ENCODE results near the gene UGT2A1. TPM values are rescaled to one million over a fixed set of nuclear protein-coding genes. Genes with fewer than 3 reads are reported as not detected.

Gene UGT2A1
- polyA plus RNA-seq, 1 donor from 2014 or later = not detected

- Histone ChIP-seq H3K27ac (ENCODE audit: low read length) (no peak overlapping the region), H3K4me2 (ENCODE audit: low read length) (no peak overlapping the region), H3K79me2 (replicated peaks; ENCODE audit: insufficient read depth, low read length) (no peaks in the 10 kb centered on the region), H3K9me3 (ENCODE audit: low read length) (no peaks in the 10 kb centered on the region), H3F3A (ENCODE audit: insufficient read depth, low read length, poor library complexity, severe bottlenecking) (no peaks in the 10 kb centered on the region), H3K36me3 (ENCODE audit: insufficient read depth, low read length) (no peaks in the 10 kb centered on the region), H3K4me3 (ENCODE audit: low read length) (no peak overlapping the region), H3K9me2 (ENCODE audit: insufficient read depth, low read length) (no peaks in the 10 kb centered on the region), H3K9ac (ENCODE audit: low read length) (no peak overlapping the region), H2AFZ (ENCODE audit: low read depth, low read length) (no peak overlapping the region), H4K20me1 (ENCODE audit: insufficient read depth) (no peaks in the 10 kb centered on the region), H3K27me3 (ENCODE audit: insufficient read depth, low read depth, low read length) (no peaks in the 10 kb centered on the region)
- TF ChIP-seq EP300 (conservative IDR thresholded peaks at IDR 0.05; ENCODE audit: poor library complexity, severe bottlenecking) (no peak), TAF1 (IDR thresholded peaks at IDR 0.05; ENCODE audit: low read depth) (no peak)
Observed at GRCh38 chr4:69601065-69601464, 52.0 kb downstream of the UGT2A1 start.

GRCh38 chr4:69600013-69600412, 53.0 kb downstream of the UGT2A1 start:
- no peak for TF ChIP-seq POLR2AphosphoS5 (IDR thresholded peaks at IDR 0.05)
- Histone ChIP-seq H4K20me1 (ENCODE audit: insufficient read depth) (no peaks in the 10 kb centered on the region), H3K9ac (ENCODE audit: low read length) (no peak overlapping the region), H3K9me3 (ENCODE audit: low read length) (no peaks in the 10 kb centered on the region), H3K27ac (ENCODE audit: low read length) (no peak overlapping the region), H3K9me2 (ENCODE audit: insufficient read depth, low read length) (no peaks in the 10 kb centered on the region), H3K4me3 (ENCODE audit: low read length) (no peak overlapping the region), H3K4me2 (ENCODE audit: low read length) (no peak overlapping the region), H3F3A (ENCODE audit: insufficient read depth, low read length, poor library complexity, severe bottlenecking) (no peaks in the 10 kb centered on the region), H3K79me2 (replicated peaks; ENCODE audit: insufficient read depth, low read length) (no peaks in the 10 kb centered on the region), H2AFZ (ENCODE audit: low read depth, low read length) (no peak overlapping the region), H3K27me3 (ENCODE audit: insufficient read depth, low read depth, low read length) (no peaks in the 10 kb centered on the region), H3K36me3 (ENCODE audit: insufficient read depth, low read length) (no peaks in the 10 kb centered on the region)

DNA sequence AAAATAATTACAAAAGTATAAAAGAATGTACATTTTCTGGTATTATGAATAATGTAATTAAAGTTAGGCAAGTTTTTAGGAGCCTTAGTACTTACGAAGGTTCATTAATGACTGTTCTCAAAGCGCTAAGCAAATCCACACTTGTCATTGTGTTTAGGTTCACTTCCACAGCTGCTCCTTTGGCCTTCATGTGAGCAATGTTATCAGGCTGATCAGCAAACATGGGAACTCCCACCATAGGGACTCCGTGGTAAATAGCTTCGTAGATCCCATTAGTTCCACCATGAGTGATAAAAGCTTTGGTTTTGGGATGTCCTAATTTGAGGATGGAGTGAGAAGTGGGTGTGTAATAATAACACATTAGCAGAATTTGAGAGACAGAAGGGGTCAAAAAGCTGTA, 58.7 kb downstream of the UGT2A1 start:
- H3F3A ChIP-seq (ENCODE audit: insufficient read depth, low read length, poor library complexity, severe bottlenecking) = no peaks in the 10 kb centered on the region
- no peak overlapping the region for H3K4me3 ChIP-seq (ENCODE audit: low read length)
- TF ChIP-seq, protein P1, sequence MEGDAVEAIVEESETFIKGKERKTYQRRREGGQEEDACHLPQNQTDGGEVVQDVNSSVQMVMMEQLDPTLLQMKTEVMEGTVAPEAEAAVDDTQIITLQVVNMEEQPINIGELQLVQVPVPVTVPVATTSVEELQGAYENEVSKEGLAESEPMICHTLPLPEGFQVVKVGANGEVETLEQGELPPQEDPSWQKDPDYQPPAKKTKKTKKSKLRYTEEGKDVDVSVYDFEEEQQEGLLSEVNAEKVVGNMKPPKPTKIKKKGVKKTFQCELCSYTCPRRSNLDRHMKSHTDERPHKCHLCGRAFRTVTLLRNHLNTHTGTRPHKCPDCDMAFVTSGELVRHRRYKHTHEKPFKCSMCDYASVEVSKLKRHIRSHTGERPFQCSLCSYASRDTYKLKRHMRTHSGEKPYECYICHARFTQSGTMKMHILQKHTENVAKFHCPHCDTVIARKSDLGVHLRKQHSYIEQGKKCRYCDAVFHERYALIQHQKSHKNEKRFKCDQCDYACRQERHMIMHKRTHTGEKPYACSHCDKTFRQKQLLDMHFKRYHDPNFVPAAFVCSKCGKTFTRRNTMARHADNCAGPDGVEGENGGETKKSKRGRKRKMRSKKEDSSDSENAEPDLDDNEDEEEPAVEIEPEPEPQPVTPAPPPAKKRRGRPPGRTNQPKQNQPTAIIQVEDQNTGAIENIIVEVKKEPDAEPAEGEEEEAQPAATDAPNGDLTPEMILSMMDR (IDR thresholded peaks at IDR 0.05; ENCODE audit: poor library complexity, severe bottlenecking) = no peak
- no peak for TF ChIP-seq RAD21 (conservative IDR thresholded peaks at IDR 0.05)
- TF ChIP-seq, protein P2, sequence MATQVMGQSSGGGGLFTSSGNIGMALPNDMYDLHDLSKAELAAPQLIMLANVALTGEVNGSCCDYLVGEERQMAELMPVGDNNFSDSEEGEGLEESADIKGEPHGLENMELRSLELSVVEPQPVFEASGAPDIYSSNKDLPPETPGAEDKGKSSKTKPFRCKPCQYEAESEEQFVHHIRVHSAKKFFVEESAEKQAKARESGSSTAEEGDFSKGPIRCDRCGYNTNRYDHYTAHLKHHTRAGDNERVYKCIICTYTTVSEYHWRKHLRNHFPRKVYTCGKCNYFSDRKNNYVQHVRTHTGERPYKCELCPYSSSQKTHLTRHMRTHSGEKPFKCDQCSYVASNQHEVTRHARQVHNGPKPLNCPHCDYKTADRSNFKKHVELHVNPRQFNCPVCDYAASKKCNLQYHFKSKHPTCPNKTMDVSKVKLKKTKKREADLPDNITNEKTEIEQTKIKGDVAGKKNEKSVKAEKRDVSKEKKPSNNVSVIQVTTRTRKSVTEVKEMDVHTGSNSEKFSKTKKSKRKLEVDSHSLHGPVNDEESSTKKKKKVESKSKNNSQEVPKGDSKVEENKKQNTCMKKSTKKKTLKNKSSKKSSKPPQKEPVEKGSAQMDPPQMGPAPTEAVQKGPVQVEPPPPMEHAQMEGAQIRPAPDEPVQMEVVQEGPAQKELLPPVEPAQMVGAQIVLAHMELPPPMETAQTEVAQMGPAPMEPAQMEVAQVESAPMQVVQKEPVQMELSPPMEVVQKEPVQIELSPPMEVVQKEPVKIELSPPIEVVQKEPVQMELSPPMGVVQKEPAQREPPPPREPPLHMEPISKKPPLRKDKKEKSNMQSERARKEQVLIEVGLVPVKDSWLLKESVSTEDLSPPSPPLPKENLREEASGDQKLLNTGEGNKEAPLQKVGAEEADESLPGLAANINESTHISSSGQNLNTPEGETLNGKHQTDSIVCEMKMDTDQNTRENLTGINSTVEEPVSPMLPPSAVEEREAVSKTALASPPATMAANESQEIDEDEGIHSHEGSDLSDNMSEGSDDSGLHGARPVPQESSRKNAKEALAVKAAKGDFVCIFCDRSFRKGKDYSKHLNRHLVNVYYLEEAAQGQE (IDR thresholded peaks at IDR 0.05; ENCODE audit: borderline replicate concordance) = no peak
- no peak for TF ChIP-seq SMC3 (conservative IDR thresholded peaks at IDR 0.05; ENCODE audit: poor library complexity)
- no peak for TF ChIP-seq POLR2AphosphoS5 (IDR thresholded peaks at IDR 0.05)
- TF ChIP-seq MXI1 (conservative IDR thresholded peaks at IDR 0.05; ENCODE audit: poor library complexity, severe bottlenecking) = no peak
- TF ChIP-seq EP300 (conservative IDR thresholded peaks at IDR 0.05; ENCODE audit: poor library complexity, severe bottlenecking) = no peak
- no peak for TF ChIP-seq EZH2 (IDR thresholded peaks at IDR 0.05; ENCODE audit: borderline replicate concordance, insufficient read depth, low read length, poor library complexity, severe bottlenecking)
- no peak for TF ChIP-seq TAF1 (IDR thresholded peaks at IDR 0.05; ENCODE audit: low read depth)
- no peak overlapping the region for H2AFZ ChIP-seq (ENCODE audit: low read depth, low read length)
- H3K4me2 ChIP-seq (ENCODE audit: low read length) = no peak overlapping the region
- no peaks in the 10 kb centered on the region for H3K27me3 ChIP-seq (ENCODE audit: insufficient read depth, low read depth, low read length)
- H3K9me2 ChIP-seq (ENCODE audit: insufficient read depth, low read length) = no peaks in the 10 kb centered on the region
- H3K27ac ChIP-seq (ENCODE audit: low read length) = no peak overlapping the region
- H4K20me1 ChIP-seq (ENCODE audit: insufficient read depth) = no peaks in the 10 kb centered on the region
- no peaks in the 10 kb centered on the region for H3K79me2 ChIP-seq (replicated peaks; ENCODE audit: insufficient read depth, low read length)
- no peaks in the 10 kb centered on the region for H3K36me3 ChIP-seq (ENCODE audit: insufficient read depth, low read length)
- no peaks in the 10 kb centered on the region for H3K9me3 ChIP-seq (ENCODE audit: low read length)
- H3K9ac ChIP-seq (ENCODE audit: low read length) = no peak overlapping the region
